ENCODE measurements around the gene FAM171A1.

FAM171A1 gene

GRCh38 chr10:15347150-15347549, 23.9 kb downstream of the FAM171A1 start:
- H3K79me2 ChIP-seq (ENCODE audit: insufficient read depth, low read depth) = peaks cover 96% of the 10 kb centered on the region
- 0 out of 2 replicates have a peak, but pooled peaks cover 3% of the 10 kb centered on the region for H4K20me1 ChIP-seq (ENCODE audit: insufficient read depth)

GRCh38 chr10:15346440-15347141, 24.5 kb downstream of the FAM171A1 start:
- Histone ChIP-seq H3K4me3 (IDR thresholded peaks at IDR 0.05; ENCODE audit: insufficient read depth, low read depth, low read length) (no peak overlapping the region), H3K9ac (no peak overlapping the region), H3K79me2 (ENCODE audit: insufficient read depth, low read depth) (peaks cover 99% of the 10 kb centered on the region), H3K27ac (no peak overlapping the region), H3K4me1 (ENCODE audit: low read depth, poor library complexity, severe bottlenecking) (peaks cover 7% of the 10 kb centered on the region), H4K20me1 (ENCODE audit: insufficient read depth) (0 out of 2 replicates have a peak, but pooled peaks cover 3% of the 10 kb centered on the region), H3K36me3 (ENCODE audit: insufficient read depth) (no peaks in the 10 kb centered on the region), H3K4me2 (no peak overlapping the region), H2AFZ (ENCODE audit: low read depth) (no peak overlapping the region), H3K27me3 (ENCODE audit: insufficient read depth, low read depth) (no peaks in the 10 kb centered on the region)
- no peak for TF ChIP-seq CTCF (conservative IDR thresholded peaks at IDR 0.05; ENCODE audit: low read depth, low read length)

More at GRCh38 chr10:15347150-15347549, 23.9 kb downstream of the FAM171A1 start:
- H3K4me1 ChIP-seq (ENCODE audit: low read depth, poor library complexity, severe bottlenecking) = peaks cover 7% of the 10 kb centered on the region
- no peaks in the 10 kb centered on the region for H3K27me3 ChIP-seq (ENCODE audit: insufficient read depth, low read depth)
- H3K4me3 ChIP-seq (IDR thresholded peaks at IDR 0.05; ENCODE audit: insufficient read depth, low read depth, low read length) = no peak overlapping the region
- TF ChIP-seq CTCF (conservative IDR thresholded peaks at IDR 0.05; ENCODE audit: low read depth, low read length) = no peak
- H3K4me2 ChIP-seq = no peak overlapping the region
- H2AFZ ChIP-seq (ENCODE audit: low read depth) = no peak overlapping the region
- H3K9ac ChIP-seq = no peak overlapping the region
- H3K36me3 ChIP-seq (ENCODE audit: insufficient read depth) = no peaks in the 10 kb centered on the region
- no peak overlapping the region for H3K27ac ChIP-seq

GRCh38 chr10:15345450-15345849, 25.6 kb downstream of the FAM171A1 start:
- Histone ChIP-seq H3K9ac (no peak overlapping the region), H3K4me2 (no peak overlapping the region), H2AFZ (ENCODE audit: low read depth) (no peak overlapping the region), H3K4me3 (IDR thresholded peaks at IDR 0.05; ENCODE audit: insufficient read depth, low read depth, low read length) (no peak overlapping the region), H3K27me3 (ENCODE audit: insufficient read depth, low read depth) (no peaks in the 10 kb centered on the region), H3K79me2 (ENCODE audit: insufficient read depth, low read depth) (peaks cover 99% of the 10 kb centered on the region), H4K20me1 (ENCODE audit: insufficient read depth) (0 out of 2 replicates have a peak, but pooled peaks cover 3% of the 10 kb centered on the region), H3K4me1 (ENCODE audit: low read depth, poor library complexity, severe bottlenecking) (peaks cover 7% of the 10 kb centered on the region), H3K36me3 (ENCODE audit: insufficient read depth) (no peaks in the 10 kb centered on the region), H3K27ac (no peak overlapping the region)
- TF ChIP-seq CTCF (conservative IDR thresholded peaks at IDR 0.05; ENCODE audit: low read depth, low read length) = no peak

GRCh38 chr10:15344876-15345285, 26.2 kb downstream of the FAM171A1 start:
- no peak for TF ChIP-seq CTCF (conservative IDR thresholded peaks at IDR 0.05; ENCODE audit: low read depth, low read length)
- no peak overlapping the region for H2AFZ ChIP-seq (ENCODE audit: low read depth)
- no peak overlapping the region for H3K4me2 ChIP-seq
- H3K9ac ChIP-seq = no peak overlapping the region
- no peak overlapping the region for H3K27ac ChIP-seq
- H3K36me3 ChIP-seq (ENCODE audit: insufficient read depth) = no peaks in the 10 kb centered on the region
- H3K4me1 ChIP-seq (ENCODE audit: low read depth, poor library complexity, severe bottlenecking) = peaks cover 7% of the 10 kb centered on the region
- H3K79me2 ChIP-seq (ENCODE audit: insufficient read depth, low read depth) = peaks cover 99% of the 10 kb centered on the region
- no peaks in the 10 kb centered on the region for H3K27me3 ChIP-seq (ENCODE audit: insufficient read depth, low read depth)
- 0 out of 2 replicates have a peak, but pooled peaks cover 3% of the 10 kb centered on the region for H4K20me1 ChIP-seq (ENCODE audit: insufficient read depth)
- no peak overlapping the region for H3K4me3 ChIP-seq (IDR thresholded peaks at IDR 0.05; ENCODE audit: insufficient read depth, low read depth, low read length)

Measured in KMS-11 (cell line).